Endothelial cell of umbilical vein (primary cell): Measurements from ENCODE around the gene FGL2.
"Not testable (repeated sequence)": the region's sequence is repeated elsewhere in the genome, so short reads cannot be mapped to it uniquely, and the experiment has no call there.

Source experiments
- EZH2 ChIP-seq: IDR thresholded peaks from 2 replicates; pipeline ENCODE4 v1.6.1; 2012; ENCODE audit warnings: borderline replicate concordance, low read depth, mild to moderate bottlenecking, moderate library complexity, low read length, inconsistent platforms; ENCODE audit not compliant: severe bottlenecking
- POLR2A ChIP-seq: IDR thresholded peaks from 2 replicates; pipeline ENCODE4 v1.6.1; 2012; ENCODE audit warnings: low read depth, mild to moderate bottlenecking, control low read depth, low read length
- POLR2AphosphoS5 ChIP-seq: IDR thresholded peaks from 2 replicates; pipeline ENCODE4 v1.6.1; 2012; ENCODE audit warnings: low read depth, mild to moderate bottlenecking, control low read depth, low read length, moderate library complexity; ENCODE audit not compliant: insufficient read depth
- TF ChIP-seq, protein P1 (sequence below), 2 donors: IDR thresholded peaks; 1 replicate in 1 of 2; 2 replicates in 1 of 2; pipeline ENCODE4 v1.5.1; 2011; ENCODE audit warnings: low read length in 2 of 2, mild to moderate bottlenecking in 2 of 2, moderate library complexity in 2 of 2, control low read depth in 1 of 2, inconsistent platforms in 1 of 2, low read depth in 1 of 2; ENCODE audit not compliant: insufficient read depth in 1 of 2; ENCODE audit errors: extremely low read depth in 1 of 2
- TF ChIP-seq, protein P2 (sequence below): IDR thresholded peaks from 2 replicates; pipeline ENCODE4 v1.6.1; 2011; ENCODE audit not compliant: insufficient read depth, insufficient read length

DNA sequence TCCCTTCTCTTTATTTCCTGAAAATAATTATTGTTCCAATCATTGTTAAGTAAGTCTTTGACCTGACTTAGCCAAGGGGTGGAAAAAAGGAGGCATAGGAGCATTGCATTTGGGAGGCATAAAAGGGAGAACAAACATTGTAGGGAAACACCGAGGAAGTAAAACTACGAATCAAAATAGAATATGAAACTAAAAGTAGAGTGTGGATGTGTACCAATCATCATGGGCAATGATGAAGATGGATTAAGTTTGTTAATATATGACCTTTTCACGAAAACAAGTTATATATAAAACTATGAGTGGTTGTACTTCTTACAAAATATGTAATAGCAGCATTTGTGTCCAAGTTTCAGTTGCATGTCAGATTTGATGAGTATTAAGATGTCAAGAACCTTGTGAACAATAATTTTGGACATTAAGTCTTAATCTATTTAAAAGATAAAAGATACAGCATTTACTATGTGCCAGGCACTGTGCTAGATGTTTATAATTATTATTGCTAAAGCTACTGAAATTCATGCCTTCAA, 24.3 kb downstream of the FGL2 start:
- TF ChIP-seq, protein P1, sequence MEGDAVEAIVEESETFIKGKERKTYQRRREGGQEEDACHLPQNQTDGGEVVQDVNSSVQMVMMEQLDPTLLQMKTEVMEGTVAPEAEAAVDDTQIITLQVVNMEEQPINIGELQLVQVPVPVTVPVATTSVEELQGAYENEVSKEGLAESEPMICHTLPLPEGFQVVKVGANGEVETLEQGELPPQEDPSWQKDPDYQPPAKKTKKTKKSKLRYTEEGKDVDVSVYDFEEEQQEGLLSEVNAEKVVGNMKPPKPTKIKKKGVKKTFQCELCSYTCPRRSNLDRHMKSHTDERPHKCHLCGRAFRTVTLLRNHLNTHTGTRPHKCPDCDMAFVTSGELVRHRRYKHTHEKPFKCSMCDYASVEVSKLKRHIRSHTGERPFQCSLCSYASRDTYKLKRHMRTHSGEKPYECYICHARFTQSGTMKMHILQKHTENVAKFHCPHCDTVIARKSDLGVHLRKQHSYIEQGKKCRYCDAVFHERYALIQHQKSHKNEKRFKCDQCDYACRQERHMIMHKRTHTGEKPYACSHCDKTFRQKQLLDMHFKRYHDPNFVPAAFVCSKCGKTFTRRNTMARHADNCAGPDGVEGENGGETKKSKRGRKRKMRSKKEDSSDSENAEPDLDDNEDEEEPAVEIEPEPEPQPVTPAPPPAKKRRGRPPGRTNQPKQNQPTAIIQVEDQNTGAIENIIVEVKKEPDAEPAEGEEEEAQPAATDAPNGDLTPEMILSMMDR (IDR thresholded peaks at IDR 0.05; ENCODE audit: extremely low read depth in 1 of 2, insufficient read depth in 1 of 2, low read depth in 1 of 2, low read length in 2 of 2): not testable (repeated sequence)
- not testable (repeated sequence) for TF ChIP-seq POLR2A, EZH2, POLR2AphosphoS5
- TF ChIP-seq, protein P2, sequence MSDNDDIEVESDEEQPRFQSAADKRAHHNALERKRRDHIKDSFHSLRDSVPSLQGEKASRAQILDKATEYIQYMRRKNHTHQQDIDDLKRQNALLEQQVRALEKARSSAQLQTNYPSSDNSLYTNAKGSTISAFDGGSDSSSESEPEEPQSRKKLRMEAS: not testable (repeated sequence)
